NCI-H2227 (cell line): ENCODE results near the gene RAB31.
"Not testable (repeated sequence)": the region's sequence is repeated elsewhere in the genome, so short reads cannot be mapped to it uniquely, and the experiment has no call there.

Experiments used
- DNase-seq: peaks from one replicate; lab custom pipeline; 2025; ENCODE audit not compliant: unreplicated experiment; lab: John Stamatoyannopoulos, UW

Gene RAB31

GRCh38 chr18:9854801-9855676 is 146.9 kb downstream of the RAB31 start:
- no peak for DNase-seq

- DNase-seq = no peak
These were observed 147.6 kb downstream of the RAB31 start for GRCh38 chr18:9855681-9856080.

- DNase-seq = no peak
These were observed 148.0 kb downstream of the RAB31 start for GRCh38 chr18:9856092-9856491.

GRCh38 chr18:9857479-9857998 is 149.4 kb downstream of the RAB31 start:
- not testable (repeated sequence) for DNase-seq

- no peak for DNase-seq
These were observed 150.5 kb downstream of the RAB31 start for GRCh38 chr18:9858642-9859041.

- no peak for DNase-seq
These were observed 151.1 kb downstream of the RAB31 start for GRCh38 chr18:9859232-9859631.

- DNase-seq = no peak
These were observed 152.6 kb downstream of the RAB31 start for GRCh38 chr18:9860682-9861081.

GRCh38 chr18:9861157-9861556 is 153.1 kb downstream of the RAB31 start:
- no peak for DNase-seq

- no peak for DNase-seq
These were observed 153.8 kb downstream of the RAB31 start for GRCh38 chr18:9861933-9862332.

GRCh38 chr18:9862686-9863085 is 154.6 kb downstream of the RAB31 start:
- no peak for DNase-seq

GRCh38 chr18:9863282-9863681 is 155.2 kb downstream of the RAB31 start:
- no peak for DNase-seq

GRCh38 chr18:9865764-9866490 is 157.8 kb downstream of the RAB31 start:
- DNase-seq = no peak

GRCh38 chr18:9866627-9867026 is 158.5 kb downstream of the RAB31 start:
- no peak for DNase-seq

GRCh38 chr18:9867071-9867594 is 159.0 kb downstream of the RAB31 start:
- no peak for DNase-seq

- no peak for DNase-seq
These were observed 161.0 kb downstream of the RAB31 start for GRCh38 chr18:9868857-9869714.

- peak; percentile 48 for DNase-seq
These were observed 161.8 kb downstream of the RAB31 start for GRCh38 chr18:9869715-9870430.

- no peak for DNase-seq
These were observed 162.4 kb downstream of the RAB31 start for GRCh38 chr18:9870431-9871008.

- DNase-seq = no peak
These were observed 163.2 kb downstream of the RAB31 start for GRCh38 chr18:9871244-9871746.

- no peak for DNase-seq
These were observed 164.7 kb downstream of the RAB31 start for GRCh38 chr18:9872823-9873222.

- DNase-seq = no peak
These were observed 166.6 kb downstream of the RAB31 start for GRCh38 chr18:9874728-9875127.
